NCI-H2171 treated with DMSO at 0.1 percent for 48 hours (cell line): ENCODE data around the gene MTHFD1.

Experiments used
- DNase-seq: peaks from one replicate; lab custom pipeline; 2025; lab: John Stamatoyannopoulos, UW

MTHFD1 gene

DNA sequence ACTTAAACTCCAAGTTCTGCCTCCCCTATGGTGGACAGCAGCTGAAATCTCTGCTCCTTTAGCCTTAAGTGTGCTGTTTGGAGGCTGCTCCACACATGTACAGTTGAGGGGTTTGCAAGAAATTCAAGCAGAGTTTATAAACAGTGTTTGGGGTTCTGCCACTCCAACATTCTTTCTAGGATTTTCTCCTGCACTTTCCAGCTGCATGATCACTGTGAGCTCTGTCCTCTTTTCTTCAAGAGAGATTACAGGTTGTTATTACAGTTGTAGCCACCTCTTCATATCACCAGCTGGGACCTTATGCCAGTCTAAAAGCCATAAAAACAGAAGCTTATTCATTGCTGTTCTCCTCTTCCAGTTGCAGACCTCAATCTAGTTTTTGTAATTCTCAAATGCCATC is 107.1 kb downstream of the MTHFD1 start:
- DNase-seq, result no peak

DNA sequence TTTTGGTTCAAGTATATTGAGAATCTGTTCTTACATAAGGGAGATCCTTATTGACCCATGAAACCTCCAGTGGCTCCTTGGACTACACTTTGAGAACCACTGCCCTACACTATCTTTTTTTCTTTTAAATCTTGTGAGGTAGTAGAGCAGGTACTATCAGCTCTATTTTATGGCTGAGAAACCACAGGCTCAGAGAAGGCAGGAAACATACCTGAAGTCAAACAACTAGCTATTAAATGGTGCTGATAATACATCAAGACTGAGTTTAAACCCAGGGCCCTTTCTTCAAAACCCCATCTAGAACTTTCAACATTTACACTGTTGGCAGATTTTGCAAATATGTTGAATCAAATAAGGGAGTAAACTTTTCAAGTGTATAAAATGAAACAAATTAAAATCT is 108.6 kb downstream of the MTHFD1 start:
- DNase-seq, result no peak

DNA sequence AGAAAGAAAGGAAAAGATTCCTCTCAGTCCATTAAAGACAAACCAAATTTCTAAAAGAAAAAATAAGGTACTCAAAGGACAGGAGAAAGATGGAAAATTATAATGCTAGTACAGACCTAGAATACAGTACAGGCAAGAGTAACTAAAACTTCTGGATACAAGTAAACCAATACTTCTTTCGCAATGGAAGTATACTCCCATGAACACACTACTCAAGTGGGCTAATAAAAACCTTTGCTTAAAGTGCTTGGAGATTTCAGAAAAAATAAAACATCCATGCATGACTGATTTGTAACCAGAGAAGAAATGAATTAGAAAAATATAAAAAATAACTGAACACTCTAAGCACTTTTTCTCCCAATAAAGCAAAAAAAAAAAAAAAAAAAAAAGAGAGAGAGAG is 111.9 kb downstream of the MTHFD1 start:
- no peak for DNase-seq

DNA sequence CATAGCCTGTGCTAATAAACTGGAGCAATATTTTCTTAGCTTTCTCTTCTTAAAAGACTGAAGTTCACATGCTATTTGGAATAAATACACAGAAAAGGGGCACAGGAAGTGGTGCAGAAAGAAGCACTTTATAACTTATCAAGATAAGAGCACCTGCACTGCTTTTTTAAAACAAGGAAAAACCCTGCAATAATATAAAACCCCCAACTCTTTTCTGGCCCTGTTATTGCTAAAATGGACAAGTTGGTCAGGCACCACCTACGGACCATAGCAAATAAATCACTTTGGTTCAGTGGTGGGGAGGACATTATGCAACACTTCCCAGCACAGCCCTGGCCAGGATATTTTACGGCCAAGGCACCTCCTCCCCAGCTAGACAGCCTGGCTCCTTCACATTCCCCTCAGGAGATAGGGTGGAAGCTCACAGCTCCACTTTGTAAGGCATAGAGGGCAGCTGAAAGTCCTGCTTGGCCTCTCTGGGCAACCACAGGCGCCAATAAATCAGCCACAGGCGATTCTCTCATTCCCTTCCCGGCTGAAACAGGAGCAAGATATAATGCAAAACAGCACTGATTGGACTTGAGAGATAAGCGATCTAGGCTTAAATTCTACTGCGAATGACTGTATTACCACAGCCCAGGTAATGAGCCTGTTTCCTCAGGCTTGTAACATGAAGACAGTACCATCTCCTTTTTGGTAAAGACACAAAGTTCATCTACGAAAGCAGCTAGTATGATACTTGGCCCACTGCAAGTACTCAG is 113.4 kb downstream of the MTHFD1 start:
- no peak for DNase-seq

DNA sequence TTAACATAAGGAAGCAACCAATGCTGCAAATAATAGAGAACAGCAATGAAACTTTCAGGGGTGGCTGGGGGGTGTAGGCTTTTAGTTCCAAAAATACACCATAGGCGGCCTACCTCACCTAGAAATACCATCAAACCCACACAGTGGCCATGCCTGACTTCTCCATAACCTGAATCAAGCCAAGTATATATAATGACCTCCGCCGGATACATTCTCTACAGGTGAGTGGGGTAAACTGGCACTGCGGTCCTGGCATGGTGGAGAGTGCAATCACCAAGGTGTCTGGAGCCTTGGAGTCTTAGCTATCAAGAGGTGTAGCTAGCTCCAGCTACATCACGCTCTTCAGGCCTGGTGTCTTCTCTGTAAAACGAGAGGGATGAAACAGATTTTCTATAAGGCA is 114.3 kb downstream of the MTHFD1 start:
- DNase-seq, result no peak

DNA sequence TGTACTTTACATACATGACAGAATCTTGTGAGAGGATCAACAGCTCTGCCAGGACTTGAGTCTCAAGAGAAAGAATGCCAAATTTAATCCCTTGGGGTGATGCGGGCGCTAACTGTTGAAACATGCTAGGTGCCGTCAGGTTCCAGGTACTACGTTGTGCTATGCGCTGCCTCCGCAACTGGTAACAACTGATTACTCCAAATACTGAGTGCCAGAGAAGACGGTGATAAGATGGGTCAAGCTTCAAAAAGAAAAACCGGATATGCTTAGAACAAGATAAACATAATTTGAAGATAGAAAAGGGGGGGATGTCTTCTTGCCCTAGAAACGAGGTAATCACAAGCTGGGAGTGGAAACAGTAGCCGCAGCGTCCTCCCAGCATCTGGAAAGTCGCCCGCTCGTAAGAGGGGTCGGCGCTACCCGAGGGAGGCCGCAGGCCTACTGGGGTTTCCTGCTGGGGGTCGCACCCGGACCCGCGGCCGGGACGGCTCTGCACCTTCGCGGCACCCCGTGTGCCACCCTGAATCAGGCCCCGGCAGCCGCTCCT is 114.8 kb downstream of the MTHFD1 start:
- DNase-seq, result peak; percentile 67

DNA sequence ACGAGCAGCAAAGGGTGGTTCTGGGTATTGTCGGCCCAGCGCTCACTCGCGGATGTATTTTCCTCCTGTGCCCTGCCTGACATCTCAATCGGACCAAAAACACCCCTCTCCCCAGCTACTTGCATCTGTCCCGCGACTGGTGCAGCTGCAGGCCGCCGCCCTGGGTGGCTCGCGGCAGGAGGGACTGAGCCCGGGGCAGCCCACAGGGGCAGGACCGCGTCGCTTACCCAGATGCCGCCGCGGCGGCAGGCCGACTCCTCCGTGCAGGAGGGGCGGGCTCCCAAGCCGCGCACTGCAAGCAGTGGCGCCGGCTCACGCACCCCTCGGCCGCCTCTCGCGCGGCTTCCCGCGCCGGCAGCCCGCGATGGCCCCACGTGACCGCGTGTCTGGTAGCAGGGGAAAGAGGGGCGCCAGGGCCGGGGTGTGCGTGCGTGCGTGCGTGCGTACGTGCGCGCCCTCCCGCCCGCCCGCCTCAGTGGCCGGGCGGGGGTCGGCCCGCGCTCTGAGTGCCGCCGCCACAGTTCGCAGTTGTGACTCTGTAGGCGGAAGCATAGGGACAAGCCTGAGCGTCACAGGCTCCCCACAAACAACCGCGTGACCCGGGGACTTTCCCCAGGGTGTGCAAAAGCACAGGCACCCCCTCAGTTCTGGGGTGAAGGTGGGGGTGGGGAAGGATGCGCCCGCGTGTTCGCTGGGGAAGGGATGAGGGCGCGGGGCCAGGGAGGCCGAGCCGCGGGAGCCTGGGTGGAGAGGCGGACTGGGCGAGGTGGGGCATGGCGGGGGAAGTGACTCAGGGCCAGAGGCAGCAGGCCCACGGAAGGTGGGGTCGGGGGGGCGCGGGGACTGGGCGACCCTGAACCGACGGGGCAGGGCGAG is 115.5 kb downstream of the MTHFD1 start, which contains the start of gene ZBTB25:
Gene ZBTB25, minus strand, starts transcription at position 405 of the 876 bp plus-strand sequence. CDS start 13,305 bp downstream, outside the sequence.
- DNase-seq, result peak; percentile 95

DNA sequence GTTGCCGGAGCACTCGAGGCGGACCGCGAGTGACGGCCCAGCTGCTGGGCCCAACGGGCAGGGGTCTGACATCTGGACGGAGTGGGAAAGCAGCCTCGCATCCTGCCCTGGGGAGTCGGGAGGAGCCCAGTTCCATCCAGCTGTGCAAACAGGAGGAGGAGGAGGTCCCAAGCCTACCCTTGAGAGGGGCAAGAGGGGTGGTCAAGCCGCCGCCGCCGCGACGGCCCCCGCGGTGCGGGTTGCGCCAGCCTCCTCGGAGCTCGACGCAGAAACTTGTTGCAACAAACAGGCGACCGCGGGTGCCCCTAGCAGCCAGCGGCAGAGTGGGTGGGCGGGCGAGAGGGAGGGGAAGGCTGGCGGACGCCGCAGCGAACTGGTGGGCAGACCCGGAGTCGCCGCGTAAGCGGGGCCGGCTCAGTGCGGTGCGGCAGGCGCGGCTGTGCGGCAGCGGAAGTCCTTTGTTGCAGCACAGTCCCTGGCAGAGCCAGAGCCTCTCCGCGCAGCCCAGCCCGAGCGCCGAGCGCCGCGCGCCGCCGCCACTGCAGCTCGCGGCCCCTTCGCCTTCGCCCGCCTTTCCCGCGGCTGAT is 116.2 kb downstream of the MTHFD1 start, which contains the start of gene ZBTB1:
Gene ZBTB1, plus strand, starts transcription at position 461 of the 587 bp plus-strand sequence. CDS start 16,735 bp downstream, outside the sequence.
- DNase-seq, result peak; percentile 84

DNA sequence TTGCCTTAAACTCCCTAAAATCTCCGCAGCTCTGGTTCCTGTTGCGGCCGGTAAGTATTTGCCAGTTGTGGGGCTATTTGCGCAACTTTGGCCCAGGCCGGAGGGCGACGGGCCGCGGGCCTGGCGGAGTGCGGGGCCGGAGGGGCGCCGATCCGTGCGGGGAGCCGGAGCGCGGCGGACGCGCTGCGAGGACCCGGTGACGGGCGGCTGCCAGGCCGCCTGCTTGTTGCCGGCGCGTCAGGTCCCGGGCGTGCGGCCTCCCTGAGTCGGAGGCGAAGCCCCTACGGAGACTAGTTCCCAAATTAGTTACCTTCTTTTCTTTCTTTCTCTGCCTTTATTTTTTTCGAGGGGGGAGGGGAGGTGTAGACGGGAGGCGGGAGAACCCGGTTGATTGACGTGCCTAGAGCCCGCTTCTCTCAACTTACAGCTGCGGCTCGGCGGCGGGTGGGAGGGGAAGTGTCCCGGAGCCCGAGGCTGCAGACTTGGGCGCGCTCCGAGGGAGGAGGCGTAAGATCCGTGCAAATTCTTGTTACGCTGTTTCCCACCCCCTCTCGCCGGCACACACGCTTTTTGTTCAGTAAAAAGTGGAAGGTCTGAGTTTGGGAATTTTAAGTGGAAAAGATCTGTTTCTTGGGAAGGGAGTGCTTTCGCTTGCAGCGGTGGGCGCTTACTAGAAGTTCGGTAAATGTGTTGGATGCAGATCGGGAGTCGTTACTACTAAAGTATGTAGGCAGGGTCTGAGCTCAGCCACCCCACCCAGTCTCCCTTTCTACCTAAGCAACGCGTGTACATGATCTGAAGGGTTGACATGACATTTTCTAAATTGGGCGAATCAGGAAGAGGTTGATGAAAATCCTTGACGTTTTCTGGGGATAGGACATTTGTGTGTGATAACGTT is 117.0 kb downstream of the MTHFD1 start:
- peak; percentile 90 for DNase-seq

DNA sequence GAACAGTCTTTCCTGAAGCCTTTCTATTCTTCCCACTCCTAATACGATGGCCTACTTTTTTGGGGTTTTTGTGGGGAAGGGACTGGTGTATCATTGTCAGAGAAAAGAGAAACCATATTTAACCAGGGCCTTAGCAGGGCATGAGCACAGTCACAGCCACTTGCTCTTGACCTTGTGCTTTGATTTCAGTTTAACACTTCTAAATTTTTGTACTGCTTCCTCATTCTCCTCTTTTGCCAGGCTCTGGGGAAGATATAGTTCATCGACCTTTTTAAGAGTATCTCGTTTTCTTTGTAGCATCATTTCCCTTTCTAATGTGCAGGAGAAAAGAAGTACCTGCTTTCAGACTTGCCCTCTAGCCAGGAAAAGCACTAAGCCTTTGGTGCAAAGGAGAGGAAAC is 118.6 kb downstream of the MTHFD1 start:
- DNase-seq, result no peak

DNA sequence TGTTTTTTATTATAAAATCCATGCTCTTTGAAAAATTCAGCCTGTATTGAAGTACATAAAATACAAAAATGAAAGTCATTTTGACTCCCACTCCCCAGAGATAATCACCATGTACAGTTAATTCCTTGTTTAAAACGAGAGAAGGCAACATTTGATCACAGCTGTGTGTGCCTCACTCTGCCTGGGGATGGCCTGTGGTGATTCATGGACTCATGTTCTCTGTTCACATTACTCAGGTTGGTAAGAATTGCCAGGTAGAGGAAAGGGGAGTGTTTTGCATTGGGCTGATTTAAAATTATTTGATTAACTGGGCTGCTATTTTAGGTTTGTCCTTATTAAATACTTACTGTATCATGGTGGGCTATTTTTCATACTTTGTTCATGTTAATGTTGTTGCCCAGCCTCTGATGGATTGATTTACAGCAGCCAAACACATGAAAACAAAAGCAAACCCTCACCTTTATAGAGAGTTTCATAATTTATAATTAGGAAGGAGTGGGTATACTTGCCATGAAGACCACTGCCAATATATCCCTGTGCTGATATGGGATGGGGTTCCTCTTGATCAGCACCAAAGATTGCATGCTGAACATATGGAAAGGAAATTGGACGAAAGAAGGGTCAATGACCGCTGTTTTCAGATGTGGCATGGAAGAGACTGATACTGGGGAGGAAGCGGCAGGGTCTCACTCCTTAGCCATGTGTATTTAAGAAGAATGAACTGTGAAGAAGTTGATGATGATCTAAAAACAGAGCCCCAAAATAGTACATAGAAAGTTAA is 119.4 kb downstream of the MTHFD1 start:
- no peak for DNase-seq

DNA sequence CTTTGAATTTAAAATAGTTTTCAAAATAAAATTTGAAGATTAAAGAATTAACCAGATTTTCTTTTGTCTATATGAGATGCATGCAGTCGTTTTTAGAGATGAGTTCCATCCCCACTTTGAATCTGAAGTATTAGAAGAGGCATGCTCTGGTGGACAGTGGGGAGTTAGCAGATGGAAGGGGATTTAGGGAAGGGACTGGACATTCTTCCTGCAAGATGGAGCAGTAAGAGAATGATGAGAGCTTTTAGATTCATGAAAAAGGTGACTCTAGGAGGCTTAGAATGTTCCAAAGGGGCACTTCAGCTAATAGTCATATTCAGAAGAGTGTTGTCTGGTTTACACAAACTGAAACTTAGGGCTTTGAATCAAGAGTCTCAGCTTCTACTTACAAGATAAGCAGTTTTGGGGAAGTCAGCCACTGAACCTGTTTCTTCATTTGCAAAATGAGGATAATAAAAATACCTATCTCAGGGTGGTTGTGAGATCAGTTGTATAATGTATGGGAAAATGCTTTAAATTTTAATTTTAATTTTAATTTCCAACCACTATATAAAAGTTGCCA is 120.1 kb downstream of the MTHFD1 start:
- no peak for DNase-seq

DNA sequence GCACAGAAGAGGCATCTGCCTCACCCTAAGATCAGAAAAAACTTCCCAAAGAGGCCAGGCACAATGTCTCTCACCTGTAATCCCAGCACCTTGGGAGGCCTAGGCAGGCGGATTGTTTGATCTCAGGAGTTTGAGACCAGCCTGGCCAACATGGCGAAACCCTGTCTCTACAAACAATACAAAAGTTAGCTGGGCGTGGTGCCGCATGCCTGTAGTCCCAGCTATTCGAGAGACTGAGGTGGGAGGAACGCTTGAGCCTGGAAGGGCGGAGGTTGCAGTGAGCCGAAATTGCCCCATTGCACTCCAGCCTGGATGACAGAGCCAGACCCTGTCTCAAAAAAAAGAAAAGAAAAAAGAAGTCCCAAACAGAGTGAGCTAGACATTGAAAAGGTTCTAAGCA is 120.9 kb downstream of the MTHFD1 start:
- DNase-seq, result no peak
